HL-60/S4 (cell line): ENCODE data around the gene FAM221A.
"Not testable (repeated sequence)": the region's sequence is repeated elsewhere in the genome, so short reads cannot be mapped to it uniquely, and the experiment has no call there.

ENCODE experiments used
- in situ Hi-C: fragments of 300-500 bp; cut with MboI; formaldehyde crosslinking; loops from 2 replicates; pipeline ENCODE4 v1.14.3; 2022; ENCODE audit warnings: low sequenced_read_pairs

The FAM221A gene, protein sequence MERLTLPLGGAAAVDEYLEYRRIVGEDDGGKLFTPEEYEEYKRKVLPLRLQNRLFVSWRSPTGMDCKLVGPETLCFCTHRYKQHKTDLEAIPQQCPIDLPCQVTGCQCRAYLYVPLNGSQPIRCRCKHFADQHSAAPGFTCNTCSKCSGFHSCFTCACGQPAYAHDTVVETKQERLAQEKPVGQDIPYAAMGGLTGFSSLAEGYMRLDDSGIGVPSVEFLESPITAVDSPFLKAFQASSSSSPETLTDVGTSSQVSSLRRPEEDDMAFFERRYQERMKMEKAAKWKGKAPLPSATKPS

GRCh38 chr7:23679898-23680413 is at the start of gene FAM221A:
Gene FAM221A, plus strand, starts transcription at chr7:23680199. Its CDS starts 20 bp downstream, at chr7:23680219.
- in situ Hi-C loops: no loop called here

DNA sequence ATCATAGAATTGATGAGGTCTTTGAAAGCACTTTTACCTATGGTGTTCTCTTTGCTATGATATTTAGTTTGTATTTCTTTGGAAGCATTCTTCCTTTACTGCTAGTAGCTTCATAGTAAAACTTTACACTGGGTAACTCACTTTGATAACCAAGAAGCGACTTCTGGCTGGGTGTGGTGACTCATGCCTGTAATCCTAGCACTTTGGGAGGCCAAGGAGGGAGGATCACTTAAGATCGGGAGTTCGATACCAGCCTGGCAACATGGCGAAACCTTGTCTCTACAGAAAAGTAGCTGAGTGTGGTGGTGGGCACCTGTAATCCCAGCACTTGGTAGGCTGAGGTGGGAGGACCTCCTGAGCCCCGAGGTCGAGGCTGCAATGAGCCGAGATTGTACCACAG is 46.6 kb upstream of the FAM221A start:
- in situ Hi-C loops: no loop called here

DNA sequence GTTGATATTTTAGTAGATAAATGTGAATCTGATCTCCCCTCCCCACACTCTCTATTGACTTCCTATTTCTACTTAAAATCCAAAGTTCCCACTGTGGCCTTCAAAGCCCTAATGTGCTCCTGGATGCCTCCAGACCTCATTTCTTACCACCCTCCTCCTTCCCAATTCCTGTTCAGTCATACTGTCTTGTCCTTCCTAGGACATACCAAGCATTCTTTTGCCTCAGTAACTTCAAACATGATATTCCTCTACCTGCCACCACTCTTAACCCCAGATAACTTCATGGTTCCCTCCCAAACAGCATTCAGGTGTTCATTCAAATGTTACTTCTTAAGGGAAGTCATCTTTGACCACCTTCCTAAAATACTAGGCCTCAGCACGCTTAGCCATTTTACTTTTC is 34.2 kb upstream of the FAM221A start:
- in situ Hi-C loops: no loop called here

- in situ Hi-C loops: no loop called here
Observed at GRCh38 chr7:23653942-23654341, 26.1 kb upstream of the FAM221A start.

- in situ Hi-C loops: no loop called here
Observed at GRCh38 chr7:23654508-23654907, 25.5 kb upstream of the FAM221A start.

GRCh38 chr7:23655433-23655832 is 24.6 kb upstream of the FAM221A start:
- in situ Hi-C loops: no loop called here

DNA sequence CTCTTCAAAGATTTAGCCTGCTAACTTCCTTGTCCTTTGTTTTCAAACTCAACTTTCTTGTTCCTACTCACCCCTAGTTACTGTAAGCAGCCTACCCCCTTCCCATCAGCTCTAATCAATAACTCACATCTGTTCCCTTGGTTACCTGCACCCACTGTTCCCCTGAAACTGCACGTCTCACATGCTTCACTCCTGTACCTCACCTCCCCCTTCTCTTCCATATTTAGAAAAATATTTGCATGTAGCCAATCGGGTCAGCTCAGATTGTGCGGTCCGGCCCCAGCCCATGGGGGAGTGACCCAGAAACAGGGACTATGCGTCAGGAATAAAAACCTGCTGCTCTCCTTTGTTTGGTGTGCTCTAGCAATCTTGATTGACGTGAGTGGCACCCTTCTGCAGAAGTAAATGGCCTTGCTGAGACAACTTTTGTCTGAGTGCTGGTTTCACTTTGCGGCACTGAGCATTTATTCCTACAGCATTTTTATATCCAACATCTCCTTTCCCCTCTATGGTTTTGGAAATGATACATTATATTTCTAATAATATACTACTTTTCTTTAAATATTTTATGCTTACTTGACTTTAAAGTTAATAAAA is 21.1 kb upstream of the FAM221A start:
- in situ Hi-C loops: no loop called here

- in situ Hi-C loops: no loop called here
Observed at GRCh38 chr7:23661385-23661784, 18.6 kb upstream of the FAM221A start.

DNA sequence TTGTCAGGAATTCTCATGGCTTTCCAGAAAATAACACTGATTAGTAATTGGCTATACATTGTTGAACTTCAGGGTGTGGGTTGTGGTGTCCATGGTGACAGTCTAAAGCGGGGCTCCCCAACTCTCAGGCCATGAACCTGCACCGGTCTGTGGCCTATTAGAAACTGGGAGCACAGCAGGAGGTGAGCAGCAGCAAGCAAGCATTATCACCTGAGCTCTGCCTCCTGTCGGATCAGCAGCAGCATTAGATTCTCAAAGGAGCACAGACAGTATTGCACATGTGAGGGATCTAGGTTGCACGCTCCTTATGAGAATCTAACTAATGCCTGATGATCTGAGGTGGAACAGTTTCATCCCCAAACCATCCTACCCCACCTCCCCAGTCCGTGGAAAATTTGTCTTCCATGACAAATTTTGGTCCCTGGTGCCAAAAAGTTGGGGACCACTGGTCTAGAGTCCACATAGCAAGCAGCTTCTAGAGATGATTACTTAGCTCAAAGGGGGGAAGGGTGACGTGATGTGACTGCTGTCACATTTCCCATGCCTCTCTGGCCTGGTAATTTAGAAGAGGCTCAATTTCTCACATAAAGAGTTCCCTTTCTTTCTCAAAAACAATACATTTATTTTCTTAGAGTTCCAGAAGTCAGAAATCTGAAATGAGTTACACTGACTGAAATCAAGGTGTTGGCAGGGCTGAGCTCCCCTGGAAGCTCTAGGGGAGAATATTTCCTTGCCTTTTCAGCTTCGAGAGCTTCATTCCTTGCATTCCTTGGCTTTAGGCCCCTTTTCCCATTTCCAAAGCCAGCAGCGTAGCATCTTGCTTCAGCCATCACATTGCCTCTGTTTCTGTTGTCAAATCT is 17.6 kb upstream of the FAM221A start:
- in situ Hi-C loops: no loop called here

DNA sequence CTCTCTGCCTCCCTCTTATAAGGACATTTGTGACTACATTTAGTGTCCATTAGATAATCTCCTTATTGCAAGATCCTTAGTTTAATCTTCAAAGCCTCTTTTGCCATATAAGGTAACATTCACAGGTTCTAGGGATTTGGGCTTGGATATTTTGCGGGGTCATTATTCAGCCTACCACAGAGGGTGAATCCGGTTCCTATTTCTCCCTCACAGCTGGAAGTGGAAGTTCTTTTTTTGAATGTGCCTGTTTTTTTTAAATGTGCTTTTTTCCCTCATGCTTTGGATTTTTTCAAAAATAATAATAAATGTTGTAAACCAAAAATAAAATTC is 17.1 kb upstream of the FAM221A start:
- in situ Hi-C loops: no loop called here

GRCh38 chr7:23664122-23664521 is 15.9 kb upstream of the FAM221A start:
- in situ Hi-C loops: no loop called here

DNA sequence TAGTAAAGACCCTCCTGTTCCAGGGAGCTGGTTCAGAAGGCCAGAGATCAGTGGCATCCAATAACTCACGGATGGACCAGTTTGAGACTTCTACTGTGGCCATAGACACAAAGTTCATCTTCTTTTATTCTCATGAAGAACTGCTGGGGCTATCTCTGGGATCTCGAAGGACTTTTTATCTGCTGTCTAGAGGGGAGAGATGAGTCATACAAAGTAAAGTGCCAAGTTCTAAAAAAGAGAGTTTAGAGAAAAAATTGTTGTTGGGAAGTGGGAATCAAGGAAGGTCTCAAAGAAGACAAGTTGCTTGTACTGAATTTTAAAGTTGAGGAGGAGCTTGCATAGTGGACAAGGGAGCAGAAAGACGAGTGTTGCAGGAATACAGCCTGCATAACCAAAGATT is 8.0 kb upstream of the FAM221A start:
- in situ Hi-C loops: no loop called here

DNA sequence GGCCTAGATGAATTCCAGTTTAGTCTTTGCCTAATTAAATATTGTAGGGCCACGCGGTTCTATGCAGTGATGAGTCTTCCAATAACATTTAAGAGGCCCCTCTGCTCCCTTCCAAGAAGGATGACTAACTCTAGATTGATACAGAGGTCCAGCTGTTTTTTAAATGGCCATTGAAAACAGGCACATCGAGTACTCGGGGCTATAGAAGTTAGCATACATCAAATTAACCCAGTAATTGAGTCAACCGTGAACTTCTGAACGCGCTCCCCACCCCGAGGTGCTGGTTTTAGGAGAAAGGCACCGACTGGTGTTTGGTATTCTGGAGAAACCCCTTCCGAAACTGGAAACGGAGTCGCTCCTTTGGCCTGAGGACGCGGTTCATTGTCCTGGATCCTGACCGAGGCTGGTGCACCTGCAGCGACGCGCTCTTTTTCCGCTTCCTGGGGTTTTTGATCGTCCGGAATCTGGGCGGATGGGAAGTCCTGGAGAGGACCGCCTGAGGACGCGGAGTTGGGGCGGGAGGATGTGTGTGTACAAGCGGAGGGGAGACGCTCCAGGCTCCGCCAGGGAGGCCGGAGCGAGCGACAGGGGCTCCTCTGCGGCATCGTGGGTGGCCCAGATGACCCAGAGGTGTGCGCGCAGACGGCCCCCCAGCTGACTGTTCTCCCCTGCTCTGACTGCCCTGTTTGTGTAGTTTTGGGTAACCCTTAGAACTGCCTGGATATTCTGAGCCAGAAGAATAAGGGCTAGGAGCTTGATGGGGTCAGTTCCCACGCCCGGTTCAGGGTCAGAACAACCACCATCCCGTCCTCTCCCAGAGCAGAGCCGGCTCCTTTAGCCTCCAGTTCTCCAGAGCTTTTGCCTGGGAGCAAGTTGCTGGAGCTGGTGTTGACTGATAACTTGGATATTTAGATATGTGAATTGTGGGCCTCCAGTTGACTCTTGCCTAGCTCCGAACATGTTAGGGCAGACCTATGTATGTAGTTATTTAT is 711 bp downstream of the FAM221A start:
- in situ Hi-C loops: no loop called here

- in situ Hi-C loops: not testable (repeated sequence)
Observed at GRCh38 chr7:23684041-23684440, 4.0 kb downstream of the FAM221A start.

GRCh38 chr7:23685731-23686130 is 5.7 kb downstream of the FAM221A start:
- in situ Hi-C loops: no loop called here

- in situ Hi-C loops: no loop called here
Observed at GRCh38 chr7:23687011-23687410, 7.0 kb downstream of the FAM221A start.

GRCh38 chr7:23689165-23689564 is 9.2 kb downstream of the FAM221A start:
- in situ Hi-C loops: no loop called here

DNA sequence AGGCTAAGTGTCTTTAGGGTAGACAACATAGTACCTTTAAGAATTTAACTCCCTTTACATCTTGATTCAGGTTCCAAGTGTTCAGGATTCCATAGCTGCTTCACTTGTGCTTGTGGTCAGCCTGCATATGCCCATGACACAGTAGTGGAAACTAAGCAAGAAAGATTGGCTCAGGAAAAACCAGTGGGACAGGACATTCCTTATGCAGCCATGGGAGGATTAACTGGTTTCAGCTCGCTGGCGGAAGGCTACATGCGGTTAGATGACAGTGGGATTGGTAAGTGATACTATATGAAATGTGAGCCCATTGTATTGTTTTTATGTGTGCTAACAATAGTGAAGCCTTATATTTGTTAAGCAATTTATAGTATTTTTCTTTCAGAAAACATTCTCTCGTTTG is 11.3 kb downstream of the FAM221A start:
- in situ Hi-C loops: no loop called here

GRCh38 chr7:23693224-23693623 is 13.2 kb downstream of the FAM221A start:
- in situ Hi-C loops: no loop called here

DNA sequence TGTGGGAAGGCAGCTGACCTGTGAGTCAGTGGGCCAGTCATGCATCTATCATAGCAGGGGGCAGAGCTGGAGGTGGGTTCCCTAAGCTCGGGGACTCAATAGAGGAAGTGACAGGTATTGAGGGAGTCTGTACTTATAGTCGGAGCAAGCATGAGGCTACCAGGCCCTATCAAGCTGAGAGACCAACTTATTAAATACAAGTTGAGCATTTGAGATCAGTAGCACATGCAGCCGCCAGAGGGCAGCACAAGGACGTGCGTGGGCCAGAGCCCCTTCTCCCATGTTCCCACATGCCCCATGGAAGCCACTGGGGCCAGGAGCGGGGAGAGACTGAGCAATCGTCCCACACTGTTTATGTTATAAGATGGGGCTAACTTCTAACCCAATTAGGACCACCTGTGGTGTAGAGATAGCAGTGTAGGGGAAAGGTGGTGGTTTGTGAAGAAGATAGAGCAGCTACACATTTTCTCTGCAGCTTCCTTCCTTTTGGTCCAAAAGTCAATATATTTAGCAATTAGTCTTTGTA is 17.0 kb downstream of the FAM221A start:
- in situ Hi-C loops: no loop called here
